HFF-Myc (cell line): ENCODE results near the gene BCL2L11.

ENCODE experiments used
- DNase-seq: peaks from one replicate; pipeline ENCODE4 v3.0.0-alpha.2; 2011; ENCODE audit warnings: low read depth; ENCODE audit errors: extremely low read depth
- H3K4me3 ChIP-seq: replicated peaks from 2 replicates; pipeline ENCODE4 v1.5.1; 2011; ENCODE audit warnings: low read depth, mild to moderate bottlenecking, control low read depth, low read length
- TF ChIP-seq, protein P1 (sequence below): IDR thresholded peaks from 2 replicates; pipeline ENCODE4 v1.5.1; 2012; ENCODE audit warnings: mild to moderate bottlenecking, low read depth, low read length, control low read depth; ENCODE audit errors: missing control alignments

BCL2L11 gene

DNA sequence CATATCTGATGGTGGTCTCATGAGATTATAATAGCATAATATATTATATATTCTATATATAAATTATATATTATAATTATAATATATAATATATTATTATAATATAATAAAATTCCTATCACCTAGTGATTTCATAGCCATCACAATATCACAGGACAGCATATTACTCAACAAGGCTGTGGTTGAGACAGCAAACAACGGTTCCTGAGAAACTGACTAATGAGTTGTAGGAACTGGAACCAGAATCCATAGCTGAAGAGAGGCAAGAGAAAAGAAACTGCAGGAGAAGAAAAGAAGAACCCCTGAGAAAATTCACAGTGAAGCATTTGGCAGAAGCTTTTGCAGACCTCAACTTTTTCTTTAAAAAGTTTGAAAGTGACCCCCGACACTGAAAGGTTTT, 84.0 kb downstream of the BCL2L11 start:
- DNase-seq = no peak
- TF ChIP-seq, protein P1, sequence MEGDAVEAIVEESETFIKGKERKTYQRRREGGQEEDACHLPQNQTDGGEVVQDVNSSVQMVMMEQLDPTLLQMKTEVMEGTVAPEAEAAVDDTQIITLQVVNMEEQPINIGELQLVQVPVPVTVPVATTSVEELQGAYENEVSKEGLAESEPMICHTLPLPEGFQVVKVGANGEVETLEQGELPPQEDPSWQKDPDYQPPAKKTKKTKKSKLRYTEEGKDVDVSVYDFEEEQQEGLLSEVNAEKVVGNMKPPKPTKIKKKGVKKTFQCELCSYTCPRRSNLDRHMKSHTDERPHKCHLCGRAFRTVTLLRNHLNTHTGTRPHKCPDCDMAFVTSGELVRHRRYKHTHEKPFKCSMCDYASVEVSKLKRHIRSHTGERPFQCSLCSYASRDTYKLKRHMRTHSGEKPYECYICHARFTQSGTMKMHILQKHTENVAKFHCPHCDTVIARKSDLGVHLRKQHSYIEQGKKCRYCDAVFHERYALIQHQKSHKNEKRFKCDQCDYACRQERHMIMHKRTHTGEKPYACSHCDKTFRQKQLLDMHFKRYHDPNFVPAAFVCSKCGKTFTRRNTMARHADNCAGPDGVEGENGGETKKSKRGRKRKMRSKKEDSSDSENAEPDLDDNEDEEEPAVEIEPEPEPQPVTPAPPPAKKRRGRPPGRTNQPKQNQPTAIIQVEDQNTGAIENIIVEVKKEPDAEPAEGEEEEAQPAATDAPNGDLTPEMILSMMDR = no peak
- H3K4me3 ChIP-seq = no peak overlapping the region

DNA sequence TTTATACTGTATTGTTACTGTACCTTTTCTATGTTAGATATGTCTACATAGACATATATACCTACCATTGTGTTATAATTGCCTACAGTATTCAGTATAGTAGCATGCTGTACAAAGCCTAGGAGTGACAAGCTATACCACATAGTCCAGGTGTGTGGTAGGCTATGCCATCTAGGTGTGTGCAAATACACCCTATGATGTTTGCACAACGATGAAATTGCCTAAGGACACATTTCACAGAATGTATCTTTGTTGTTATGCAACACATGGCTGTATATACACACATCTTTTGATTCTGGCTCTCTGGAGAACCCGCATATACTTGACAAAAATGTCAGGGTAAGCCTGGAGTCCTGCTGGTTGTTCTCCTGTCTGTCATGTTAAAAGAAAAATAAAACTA, 85.1 kb downstream of the BCL2L11 start:
- DNase-seq = no peak
- TF ChIP-seq, protein P1 = no peak
- H3K4me3 ChIP-seq = no peak overlapping the region

DNA sequence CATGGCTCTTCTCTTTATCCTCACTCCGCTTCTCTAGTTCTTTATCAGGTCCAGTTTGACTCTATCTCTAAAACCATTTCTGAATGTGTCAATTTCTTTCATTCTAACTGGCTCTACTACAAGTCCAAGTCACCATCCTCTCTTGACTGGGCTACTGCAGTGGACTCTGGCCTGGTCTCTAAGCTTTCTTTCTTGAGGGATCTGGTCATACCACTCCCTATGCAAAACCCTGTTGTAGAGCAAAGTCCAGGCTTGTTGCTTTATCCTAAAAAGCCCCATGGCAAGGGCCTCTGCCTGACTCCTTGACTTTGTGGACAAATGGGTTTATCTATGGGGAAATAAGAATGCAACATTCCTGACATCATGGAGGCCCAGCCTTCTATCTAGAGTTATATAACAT, 87.1 kb downstream of the BCL2L11 start:
- TF ChIP-seq, protein P1 = no peak
- H3K4me3 ChIP-seq = no peak overlapping the region
- DNase-seq = no peak

DNA sequence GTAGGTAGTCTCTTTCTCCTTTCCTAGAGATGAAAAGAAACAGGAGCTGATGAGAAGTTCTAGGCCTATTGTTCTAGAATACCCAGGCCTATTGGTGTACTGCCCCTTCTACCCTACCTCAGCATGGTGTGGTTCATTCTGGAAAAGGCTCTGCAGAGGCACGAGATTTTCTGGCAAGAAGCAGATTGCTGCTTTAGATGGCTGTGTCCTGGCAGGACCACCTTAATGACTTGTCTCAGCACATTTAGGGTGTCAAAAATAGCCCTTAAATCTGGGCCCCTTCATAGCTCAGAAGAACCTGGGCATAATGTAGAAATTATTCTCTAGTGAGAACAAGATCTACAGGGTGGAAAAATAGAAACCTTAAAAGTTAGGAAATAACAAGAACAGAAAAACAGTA, 87.9 kb downstream of the BCL2L11 start:
- DNase-seq = no peak
- H3K4me3 ChIP-seq = no peak overlapping the region
- TF ChIP-seq, protein P1 = no peak

DNA sequence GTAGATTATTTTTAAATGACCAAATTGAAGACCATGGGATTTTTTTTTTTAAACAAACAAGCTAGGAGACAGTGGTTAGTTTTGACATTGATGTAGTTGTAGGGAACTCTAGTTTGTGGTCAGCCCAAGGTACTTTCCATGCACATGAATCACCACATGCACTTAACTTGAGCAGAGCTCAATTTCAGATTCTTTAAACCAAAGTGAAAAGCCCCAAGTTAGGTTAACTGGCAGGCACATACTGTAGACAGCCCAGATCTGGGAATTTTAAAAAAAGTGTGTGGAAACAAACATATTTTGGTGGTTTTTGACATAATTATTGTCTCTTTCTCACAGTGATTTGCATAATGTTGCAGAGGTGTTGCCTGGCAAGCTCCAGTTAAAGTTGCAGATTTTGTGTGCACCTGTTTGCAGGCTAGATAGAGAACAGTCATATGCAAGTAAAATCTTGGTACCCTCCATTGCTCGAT, 88.4 kb downstream of the BCL2L11 start:
- TF ChIP-seq, protein P1 = no peak
- H3K4me3 ChIP-seq = no peak overlapping the region
- DNase-seq = peak; percentile 21

DNA sequence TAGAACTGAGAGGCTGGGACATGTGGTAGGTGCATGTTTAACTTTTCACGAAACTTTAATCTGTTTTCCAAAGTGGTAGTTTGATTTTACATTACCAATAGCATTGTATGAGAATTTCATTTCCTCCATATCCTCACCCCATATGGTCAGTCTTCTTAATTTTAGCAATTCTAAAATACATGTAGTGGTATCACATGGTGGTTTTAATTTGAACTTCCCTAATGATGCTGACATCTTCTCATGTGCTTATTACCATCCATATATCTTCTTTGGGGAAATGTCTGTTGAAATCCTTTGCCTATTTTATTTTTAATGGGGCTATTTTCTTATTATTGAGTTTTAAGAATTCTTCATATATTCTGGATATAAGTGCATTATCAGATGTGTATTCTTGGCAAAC, 89.3 kb downstream of the BCL2L11 start:
- H3K4me3 ChIP-seq = no peak overlapping the region
- TF ChIP-seq, protein P1 = no peak
- no peak for DNase-seq

DNA sequence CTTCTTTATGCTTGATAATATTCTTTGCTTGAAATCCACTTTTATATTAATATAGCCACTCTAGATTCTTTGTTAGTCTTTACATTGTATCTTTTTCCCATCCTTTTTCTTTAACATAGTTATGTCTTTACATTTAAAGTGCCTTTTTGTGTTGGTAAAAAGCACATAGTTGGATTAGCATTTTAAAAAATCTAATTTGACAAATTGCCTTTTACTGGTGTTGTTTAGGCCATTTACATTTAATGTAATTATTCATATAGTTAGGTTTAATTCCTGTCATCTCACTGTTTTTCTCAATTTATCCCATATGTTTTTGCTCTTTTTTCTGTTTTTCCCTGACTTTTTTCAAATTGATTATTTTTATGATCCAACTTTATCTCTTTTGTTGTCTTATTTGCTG, 93.2 kb downstream of the BCL2L11 start:
- no peak for DNase-seq
- TF ChIP-seq, protein P1 = no peak
- no peak overlapping the region for H3K4me3 ChIP-seq
